Breast epithelium (tissue), 3 donors: Measurements from ENCODE around the gene PEMT.
"Not testable (repeated sequence)": the region's sequence is repeated elsewhere in the genome, so short reads cannot be mapped to it uniquely, and the experiment has no call there.

Experiments
- POLR2A ChIP-seq: fragments of 450-650 bp; IDR thresholded peaks from one replicate; pipeline ENCODE4 v1.6.1; 2016; ENCODE audit warnings: antibody characterized with exemption, mild to moderate bottlenecking, moderate library complexity
- POLR2AphosphoS5 ChIP-seq, 3 donors: sonication (generic); formaldehyde crosslinking; IDR thresholded peaks; one replicate each; pipeline ENCODE4 v1.6.1; 2017; ENCODE audit warnings: antibody characterized with exemption in 3 of 3
- TF ChIP-seq, protein P1 (sequence below), 3 donors: fragments of 450-650 bp; IDR thresholded peaks; one replicate each; pipeline ENCODE4 v1.5.1; 2016 to 2017; ENCODE audit warnings: antibody characterized with exemption in 3 of 3, mild to moderate bottlenecking in 3 of 3, moderate library complexity in 3 of 3

DNA sequence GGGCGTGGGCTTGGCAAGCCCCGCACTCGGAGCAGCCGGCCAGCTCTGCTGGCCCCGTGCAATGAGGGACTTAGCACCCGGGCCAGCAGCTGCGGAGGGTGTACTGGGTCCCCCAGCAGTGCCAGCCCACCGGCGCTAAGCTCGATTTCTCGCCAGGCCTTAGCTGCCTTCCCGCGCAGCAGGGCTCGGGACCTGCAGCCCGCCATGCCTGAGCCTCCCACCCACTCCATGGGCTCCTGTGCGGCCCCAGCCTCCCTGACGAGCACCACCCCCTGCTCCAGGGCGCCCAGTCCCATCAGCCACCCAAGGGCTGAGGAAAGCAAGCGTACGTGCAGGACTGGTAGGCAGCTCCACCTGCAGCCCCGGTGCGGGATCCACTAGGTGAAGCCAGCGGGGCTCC, 105.1 kb downstream of the PEMT start:
- TF ChIP-seq POLR2A; POLR2AphosphoS5 (IDR thresholded peaks at IDR 0.05): not testable (repeated sequence)
- TF ChIP-seq, protein P1, sequence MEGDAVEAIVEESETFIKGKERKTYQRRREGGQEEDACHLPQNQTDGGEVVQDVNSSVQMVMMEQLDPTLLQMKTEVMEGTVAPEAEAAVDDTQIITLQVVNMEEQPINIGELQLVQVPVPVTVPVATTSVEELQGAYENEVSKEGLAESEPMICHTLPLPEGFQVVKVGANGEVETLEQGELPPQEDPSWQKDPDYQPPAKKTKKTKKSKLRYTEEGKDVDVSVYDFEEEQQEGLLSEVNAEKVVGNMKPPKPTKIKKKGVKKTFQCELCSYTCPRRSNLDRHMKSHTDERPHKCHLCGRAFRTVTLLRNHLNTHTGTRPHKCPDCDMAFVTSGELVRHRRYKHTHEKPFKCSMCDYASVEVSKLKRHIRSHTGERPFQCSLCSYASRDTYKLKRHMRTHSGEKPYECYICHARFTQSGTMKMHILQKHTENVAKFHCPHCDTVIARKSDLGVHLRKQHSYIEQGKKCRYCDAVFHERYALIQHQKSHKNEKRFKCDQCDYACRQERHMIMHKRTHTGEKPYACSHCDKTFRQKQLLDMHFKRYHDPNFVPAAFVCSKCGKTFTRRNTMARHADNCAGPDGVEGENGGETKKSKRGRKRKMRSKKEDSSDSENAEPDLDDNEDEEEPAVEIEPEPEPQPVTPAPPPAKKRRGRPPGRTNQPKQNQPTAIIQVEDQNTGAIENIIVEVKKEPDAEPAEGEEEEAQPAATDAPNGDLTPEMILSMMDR (IDR thresholded peaks at IDR 0.05) = not testable (repeated sequence)
